ENCODE results near the gene TAF5.
"Not testable (repeated sequence)": the region's sequence is repeated elsewhere in the genome, so short reads cannot be mapped to it uniquely, and the experiment has no call there.

The TAF5 gene

DNA sequence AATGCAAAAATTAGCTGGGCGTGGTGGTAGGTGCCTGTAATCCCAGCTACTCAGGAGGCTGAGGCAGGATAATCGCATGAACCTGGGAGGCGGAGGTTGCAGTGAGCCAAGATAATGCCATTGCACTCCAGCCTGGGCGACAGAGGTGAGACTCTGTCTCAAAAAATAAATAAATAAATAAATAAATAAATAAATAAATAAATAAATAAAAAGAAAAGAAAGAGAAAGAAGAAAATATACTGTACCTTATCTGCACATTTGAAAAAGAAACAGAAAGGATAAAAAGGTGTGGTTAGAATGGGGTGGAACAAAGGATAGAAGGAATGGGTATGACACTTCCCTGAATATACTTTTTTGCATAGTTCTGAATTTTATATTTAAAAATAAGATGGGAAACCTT, 8.3 kb upstream of the TAF5 start:
- no CpG with 5 or more reads among the region's 4 CpGs for WGBS (ENCODE audit: insufficient coverage, insufficient read length)
- H3K4me3 ChIP-seq (ENCODE audit: low read length) = not testable (repeated sequence)

DNA sequence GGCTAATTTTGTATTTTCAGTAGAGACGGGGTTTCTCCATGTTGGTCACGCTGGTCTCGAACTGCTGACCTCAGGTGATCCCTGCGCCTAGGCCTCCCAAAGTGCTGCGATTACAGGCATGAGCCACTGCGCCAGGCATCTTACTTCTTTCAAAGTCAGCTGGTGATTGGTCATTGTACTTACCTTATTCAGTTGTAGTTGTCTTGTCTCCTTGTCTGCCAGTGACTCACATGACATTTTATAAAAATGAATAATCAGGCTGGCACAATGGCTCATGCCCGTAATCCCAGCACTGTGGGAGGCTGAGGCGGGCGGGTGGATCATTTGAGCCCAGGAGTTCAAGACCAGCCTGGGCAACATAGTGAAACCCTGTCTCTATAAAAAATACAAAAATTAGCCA, 7.0 kb upstream of the TAF5 start:
- WGBS (ENCODE audit: insufficient coverage, insufficient read length) = no CpG with 5 or more reads among the region's 9 CpGs
- H3K9me3 ChIP-seq (ENCODE audit: control insufficient read depth, insufficient read depth, low read length); DNase-seq (ENCODE audit: low read depth, low spot score); H3K27ac ChIP-seq (ENCODE audit: low read length); H3K36me3 ChIP-seq (ENCODE audit: control insufficient read depth, insufficient read depth, low read length); H3K4me1 ChIP-seq (ENCODE audit: control insufficient read depth, insufficient read depth, low read length); H3K4me3 ChIP-seq (ENCODE audit: low read length); H3K27me3 ChIP-seq (ENCODE audit: control insufficient read depth, insufficient read depth, low read length): not testable (repeated sequence)

More for the DNA sequence above, 8.3 kb upstream of the TAF5 start:
- not testable (repeated sequence) for DNase-seq (ENCODE audit: low read depth, low spot score); H3K27me3 ChIP-seq (ENCODE audit: control insufficient read depth, insufficient read depth, low read length); H3K4me1 ChIP-seq (ENCODE audit: control insufficient read depth, insufficient read depth, low read length); H3K9me3 ChIP-seq (ENCODE audit: control insufficient read depth, insufficient read depth, low read length); H3K36me3 ChIP-seq (ENCODE audit: control insufficient read depth, insufficient read depth, low read length); H3K27ac ChIP-seq (ENCODE audit: low read length)

DNA sequence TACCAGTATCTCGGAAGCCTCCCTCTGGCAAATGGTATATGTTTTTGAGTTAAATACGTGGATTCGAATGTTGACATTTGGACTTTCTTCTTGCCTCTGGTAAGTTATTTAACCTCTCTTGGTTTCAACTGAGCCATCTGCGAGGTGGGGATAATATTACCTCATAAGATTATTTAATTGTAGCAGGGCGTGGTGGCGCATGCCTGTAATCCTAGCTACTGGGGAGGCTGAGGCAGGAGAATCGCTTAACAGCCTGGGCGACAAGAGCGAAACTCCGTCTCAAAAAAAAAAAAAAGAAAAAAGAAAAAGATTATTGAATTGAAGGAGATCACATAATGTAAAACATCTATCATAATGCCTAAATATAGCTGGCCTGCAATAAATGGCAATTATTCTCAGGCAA, 396 bp upstream of the TAF5 start:
- no peaks in the 10 kb centered on the region for H3K9me3 ChIP-seq (ENCODE audit: control insufficient read depth, insufficient read depth, low read length)
- H3K27ac ChIP-seq (ENCODE audit: low read length) = no peak overlapping the region
- no peak overlapping the region; the same call in 1 of the 2 replicates for H3K4me3 ChIP-seq (ENCODE audit: low read length)
- H3K36me3 ChIP-seq (ENCODE audit: control insufficient read depth, insufficient read depth, low read length) = no peaks in the 10 kb centered on the region
- WGBS (ENCODE audit: insufficient coverage, insufficient read length) = no CpG with 5 or more reads among the region's 10 CpGs
- DNase-seq (ENCODE audit: low read depth, low spot score) = no peak
- H3K4me1 ChIP-seq (ENCODE audit: control insufficient read depth, insufficient read depth, low read length) = no peaks in the 10 kb centered on the region
- no peaks in the 10 kb centered on the region for H3K27me3 ChIP-seq (ENCODE audit: control insufficient read depth, insufficient read depth, low read length)

DNA sequence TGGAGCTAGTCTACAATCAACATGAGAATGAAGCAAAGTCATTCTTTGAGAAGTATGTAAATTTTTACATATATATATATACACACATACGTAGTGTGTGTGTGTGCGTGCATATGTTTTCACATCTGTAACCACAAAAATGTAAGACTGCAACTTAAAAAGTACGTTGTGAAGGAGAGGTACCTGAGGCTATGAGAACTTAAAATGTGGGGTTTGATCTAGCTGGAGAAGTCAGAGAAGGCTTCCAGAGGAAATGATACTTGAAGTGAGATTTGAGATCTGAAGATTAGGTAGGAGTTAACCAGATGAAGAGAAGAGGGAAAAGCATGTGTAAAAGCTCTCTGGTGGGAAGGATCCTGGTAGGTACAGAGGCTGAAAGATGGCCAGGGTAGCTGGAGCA, 5.8 kb downstream of the TAF5 start:
- H3K4me3 ChIP-seq (ENCODE audit: low read length) = no peak overlapping the region
- H3K36me3 ChIP-seq (ENCODE audit: control insufficient read depth, insufficient read depth, low read length) = peaks cover 6% of the 10 kb centered on the region; the same call in 1 of the 2 replicates
- no peak for DNase-seq (ENCODE audit: low read depth, low spot score)
- no CpG with 5 or more reads among the region's 3 CpGs for WGBS (ENCODE audit: insufficient coverage, insufficient read length)
- no peaks in the 10 kb centered on the region for H3K9me3 ChIP-seq (ENCODE audit: control insufficient read depth, insufficient read depth, low read length)
- H3K27ac ChIP-seq (ENCODE audit: low read length) = no peak overlapping the region
- no peaks in the 10 kb centered on the region for H3K4me1 ChIP-seq (ENCODE audit: control insufficient read depth, insufficient read depth, low read length)
- no peaks in the 10 kb centered on the region for H3K27me3 ChIP-seq (ENCODE audit: control insufficient read depth, insufficient read depth, low read length)

DNA sequence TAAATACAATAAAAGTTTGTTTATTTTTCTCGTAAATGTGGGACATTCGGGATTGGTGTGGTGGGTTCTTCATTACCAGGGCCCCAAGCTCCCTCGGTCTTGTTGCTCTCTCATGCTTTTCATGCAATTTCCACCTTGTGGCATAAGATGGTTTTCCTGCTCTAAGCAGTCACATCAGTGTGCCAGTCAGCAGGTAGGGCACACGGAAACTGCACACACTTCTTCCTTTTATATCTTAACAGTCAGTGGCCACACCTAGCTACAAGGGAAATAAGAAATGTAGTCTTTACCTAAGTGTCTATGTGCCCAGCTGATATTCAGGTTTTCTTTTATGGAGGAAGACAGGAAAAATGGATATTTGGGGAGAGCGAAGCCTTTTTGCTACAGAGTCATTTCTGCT, 6.5 kb downstream of the TAF5 start:
- Histone ChIP-seq H3K36me3 (ENCODE audit: control insufficient read depth, insufficient read depth, low read length) (peaks cover 6% of the 10 kb centered on the region; the same call in 1 of the 2 replicates), H3K4me3 (ENCODE audit: low read length) (no peak overlapping the region), H3K9me3 (ENCODE audit: control insufficient read depth, insufficient read depth, low read length) (no peaks in the 10 kb centered on the region), H3K4me1 (ENCODE audit: control insufficient read depth, insufficient read depth, low read length) (no peaks in the 10 kb centered on the region), H3K27me3 (ENCODE audit: control insufficient read depth, insufficient read depth, low read length) (no peaks in the 10 kb centered on the region), H3K27ac (ENCODE audit: low read length) (no peak overlapping the region)
- no peak for DNase-seq (ENCODE audit: low read depth, low spot score)
- no CpG with 5 or more reads among the region's 5 CpGs for WGBS (ENCODE audit: insufficient coverage, insufficient read length)

DNA sequence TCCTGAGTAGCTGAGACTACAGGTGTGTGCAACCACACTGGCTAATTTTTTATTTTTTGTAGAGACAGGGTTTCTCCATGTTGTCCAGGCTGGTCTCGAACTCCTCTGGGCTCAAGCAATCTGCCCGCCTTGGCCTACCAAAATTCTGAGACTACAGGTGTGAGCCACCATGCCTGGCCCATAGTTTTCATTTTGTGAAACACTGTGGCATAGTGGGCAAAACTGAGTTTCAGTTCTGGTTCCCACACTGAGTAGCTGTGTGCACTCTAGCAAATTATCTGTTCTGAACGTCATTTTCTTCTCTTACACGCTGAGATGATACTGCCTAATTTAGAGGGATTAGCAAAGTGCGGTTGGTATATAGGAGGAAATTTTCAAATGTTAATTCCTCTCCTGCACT, 15.0 kb downstream of the TAF5 start:
- DNase-seq (ENCODE audit: low read depth, low spot score) = no peak
- no peak overlapping the region for H3K4me3 ChIP-seq (ENCODE audit: low read length)
- H3K27ac ChIP-seq (ENCODE audit: low read length) = no peak overlapping the region
- no peaks in the 10 kb centered on the region for H3K27me3 ChIP-seq (ENCODE audit: control insufficient read depth, insufficient read depth, low read length)
- H3K36me3 ChIP-seq (ENCODE audit: control insufficient read depth, insufficient read depth, low read length) = peaks cover 6% of the 10 kb centered on the region; the same call in 1 of the 2 replicates
- H3K4me1 ChIP-seq (ENCODE audit: control insufficient read depth, insufficient read depth, low read length) = no peaks in the 10 kb centered on the region
- WGBS (ENCODE audit: insufficient coverage, insufficient read length) = no CpG with 5 or more reads among the region's 5 CpGs
- no peaks in the 10 kb centered on the region for H3K9me3 ChIP-seq (ENCODE audit: control insufficient read depth, insufficient read depth, low read length)

DNA sequence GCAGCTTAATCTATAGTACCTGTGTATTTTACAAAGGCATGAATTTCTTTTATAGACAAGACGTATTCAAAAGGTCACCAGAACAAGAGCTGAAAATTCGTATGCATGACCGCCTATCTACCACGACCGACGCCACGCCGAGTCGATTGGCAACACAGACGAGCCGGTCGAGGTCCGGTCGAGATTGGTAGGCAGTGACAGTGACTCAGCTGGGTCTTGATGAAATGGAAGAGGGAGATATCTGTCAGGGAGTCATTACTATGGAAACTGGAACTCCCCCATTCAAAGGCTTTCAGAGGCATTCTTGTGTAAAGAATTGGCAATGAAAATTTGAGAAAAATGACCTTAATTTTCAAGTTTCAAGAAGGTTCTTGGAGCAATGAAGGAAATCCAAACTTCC, 26.4 kb downstream of the TAF5 start:
- Histone ChIP-seq H3K36me3 (ENCODE audit: control insufficient read depth, insufficient read depth, low read length) (peaks cover 4% of the 10 kb centered on the region; the same call in 1 of the 2 replicates), H3K9me3 (ENCODE audit: control insufficient read depth, insufficient read depth, low read length) (no peaks in the 10 kb centered on the region), H3K4me3 (ENCODE audit: low read length) (no peak overlapping the region), H3K27me3 (ENCODE audit: control insufficient read depth, insufficient read depth, low read length) (no peaks in the 10 kb centered on the region), H3K27ac (ENCODE audit: low read length) (no peak overlapping the region), H3K4me1 (ENCODE audit: control insufficient read depth, insufficient read depth, low read length) (0 out of 2 replicates have a peak, but pooled peaks cover 1% of the 10 kb centered on the region)
- no peak for DNase-seq (ENCODE audit: low read depth, low spot score)
- no CpG with 5 or more reads among the region's 14 CpGs for WGBS (ENCODE audit: insufficient coverage, insufficient read length)

DNA sequence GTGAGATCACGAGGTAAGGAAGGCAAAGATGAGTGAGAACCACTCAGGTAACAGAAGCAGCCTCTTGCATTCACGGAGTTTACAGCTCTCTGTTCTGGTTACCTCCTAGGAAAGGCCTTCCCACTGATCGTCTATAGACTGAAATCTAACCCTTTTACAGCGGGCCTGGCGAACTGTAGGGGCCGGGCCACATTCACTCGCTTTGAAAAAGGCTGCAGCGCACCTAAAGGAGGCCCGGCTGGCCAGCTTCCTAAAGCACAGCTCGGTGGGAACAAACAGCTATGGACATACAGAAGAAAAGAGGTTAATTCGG, 27.9 kb downstream of the TAF5 start:
- Histone ChIP-seq H3K9me3 (ENCODE audit: control insufficient read depth, insufficient read depth, low read length) (no peaks in the 10 kb centered on the region), H3K4me1 (ENCODE audit: control insufficient read depth, insufficient read depth, low read length) (0 out of 2 replicates have a peak, but pooled peaks cover 1% of the 10 kb centered on the region), H3K27me3 (ENCODE audit: control insufficient read depth, insufficient read depth, low read length) (no peaks in the 10 kb centered on the region), H3K27ac (ENCODE audit: low read length) (no peak overlapping the region), H3K4me3 (ENCODE audit: low read length) (peak overlapping the region; percentile 99), H3K36me3 (ENCODE audit: control insufficient read depth, insufficient read depth, low read length) (peaks cover 7% of the 10 kb centered on the region; the same call in 1 of the 2 replicates)
- DNase-seq (ENCODE audit: low read depth, low spot score) = no peak
- WGBS (ENCODE audit: insufficient coverage, insufficient read length) = no CpG with 5 or more reads among the region's 11 CpGs

DNA sequence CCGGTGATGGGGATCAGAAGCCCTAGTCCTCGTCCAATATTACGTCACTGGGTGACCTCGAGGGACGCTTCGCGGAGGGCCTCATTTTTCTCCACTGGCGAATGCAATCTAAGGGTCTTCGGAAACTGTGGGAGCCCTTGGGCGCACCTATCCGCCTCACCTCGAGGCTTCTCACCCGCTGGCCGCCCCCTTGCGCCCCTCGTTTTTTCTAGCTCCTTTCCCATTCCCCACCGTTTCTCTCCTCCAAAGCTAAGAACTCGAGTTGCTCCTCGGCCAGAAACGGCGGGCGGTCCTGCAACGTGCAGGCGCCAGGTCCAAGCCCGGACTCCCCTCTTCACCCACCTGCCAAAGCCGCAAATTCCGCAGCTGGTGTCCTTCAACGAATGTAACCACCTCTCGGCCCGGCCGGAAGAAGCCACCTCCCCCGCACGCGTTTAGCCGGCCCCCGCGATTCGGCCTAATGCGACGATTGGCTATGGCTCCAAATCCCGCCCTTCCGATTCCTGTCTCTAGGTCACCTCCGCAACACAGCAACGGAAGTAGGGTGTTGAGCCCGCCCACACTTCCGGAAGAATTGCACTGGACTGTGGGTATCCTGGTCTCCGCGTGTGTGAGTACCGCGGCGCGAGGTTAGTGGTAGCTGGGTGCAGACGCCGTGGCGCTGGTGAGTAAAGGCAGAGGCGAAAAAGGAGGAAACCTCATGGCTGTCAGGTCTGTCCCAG, 28.5 kb downstream of the TAF5 start, which contains the start of the genes ATP5MK and PDCD11:
ATP5MK (minus strand) TSS at position 409 of the 722 bp plus-strand sequence. CDS start 4,018 bp downstream, outside the sequence.
PDCD11 (plus strand) TSS at position 560 of the 722 bp plus-strand sequence. CDS start 1,801 bp downstream, outside the sequence.
- peak; percentile 94 for DNase-seq (ENCODE audit: low read depth, low spot score)
- H3K4me3 ChIP-seq (ENCODE audit: low read length) = peak within 1 kb of the TSS; percentile 99
- no peaks in the 10 kb centered on the region for H3K27me3 ChIP-seq (ENCODE audit: control insufficient read depth, insufficient read depth, low read length)
- 0 out of 2 replicates have a peak, but pooled peaks cover 1% of the 10 kb centered on the region for H3K4me1 ChIP-seq (ENCODE audit: control insufficient read depth, insufficient read depth, low read length)
- H3K36me3 ChIP-seq (ENCODE audit: control insufficient read depth, insufficient read depth, low read length) = peaks cover 10% of the 10 kb centered on the region; the same call in 1 of the 2 replicates
- no CpG with 5 or more reads among the region's 56 CpGs for WGBS (ENCODE audit: insufficient coverage, insufficient read length)
- no peaks in the 10 kb centered on the region for H3K9me3 ChIP-seq (ENCODE audit: control insufficient read depth, insufficient read depth, low read length)
- H3K27ac ChIP-seq (ENCODE audit: low read length) = no peak within 1 kb of the TSS

DNA sequence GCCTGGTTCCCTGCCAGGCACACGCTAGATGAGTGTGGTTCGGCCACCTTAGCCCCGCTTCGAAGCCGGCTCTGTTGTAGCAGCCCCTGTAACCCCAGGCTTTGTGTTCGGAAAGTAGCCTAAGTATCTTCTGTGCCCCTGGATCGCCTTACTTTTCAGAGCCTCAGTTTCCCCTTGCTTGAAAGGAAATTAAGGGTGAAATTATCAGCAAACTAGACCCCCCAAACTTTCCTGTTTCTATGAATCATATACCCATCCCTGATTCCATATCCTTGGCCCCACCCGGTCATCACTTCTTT, 29.0 kb downstream of the TAF5 start:
- peaks cover 10% of the 10 kb centered on the region; the same call in 1 of the 2 replicates for H3K36me3 ChIP-seq (ENCODE audit: control insufficient read depth, insufficient read depth, low read length)
- WGBS (ENCODE audit: insufficient coverage, insufficient read length) = no CpG with 5 or more reads among the region's 8 CpGs
- H3K4me1 ChIP-seq (ENCODE audit: control insufficient read depth, insufficient read depth, low read length) = 0 out of 2 replicates have a peak, but pooled peaks cover 1% of the 10 kb centered on the region

More for the DNA sequence above, 29.0 kb downstream of the TAF5 start:
- no peak for DNase-seq (ENCODE audit: low read depth, low spot score)
- no peaks in the 10 kb centered on the region for H3K9me3 ChIP-seq (ENCODE audit: control insufficient read depth, insufficient read depth, low read length)
- peak overlapping the region; percentile 99 for H3K4me3 ChIP-seq (ENCODE audit: low read length)
- no peak overlapping the region for H3K27ac ChIP-seq (ENCODE audit: low read length)
- no peaks in the 10 kb centered on the region for H3K27me3 ChIP-seq (ENCODE audit: control insufficient read depth, insufficient read depth, low read length)

Data from iPS DF 6.9 (cell line).